SU-DHL-6 (cell line): ENCODE measurements around the gene CCNI.
"Not testable (repeated sequence)": the region's sequence is repeated elsewhere in the genome, so short reads cannot be mapped to it uniquely, and the experiment has no call there.

Source experiments
- H2AFZ ChIP-seq: fragments of 200-600 bp; sonication (generic); 2 replicates; pipeline ENCODE4 v1.6.1; 2014; ENCODE audit warnings: low read depth, mild to moderate bottlenecking, moderate library complexity, mixed read lengths, antibody characterized with exemption, low read length; ENCODE audit not compliant: severe bottlenecking
- H3F3A ChIP-seq: fragments of 200-600 bp; shearing (Covaris generic); 2 replicates; pipeline ENCODE4 v1.6.0; 2016; ENCODE audit warnings: antibody characterized with exemption, mild to moderate bottlenecking; ENCODE audit not compliant: insufficient read depth
- H3K27ac ChIP-seq: fragments of 200-600 bp; sonication (generic); 2 replicates; pipeline ENCODE4 v1.5.1; 2016; ENCODE audit warnings: low read depth, mild to moderate bottlenecking, low read length, moderate library complexity, mixed read lengths
- H3K27me3 ChIP-seq: fragments of 200-600 bp; sonication (generic), shearing (Covaris generic); 2 replicates; pipeline ENCODE4 v1.6.0; 2014; ENCODE audit warnings: mild to moderate bottlenecking, low read length
- H3K36me3 ChIP-seq: fragments of 200-600 bp; sonication (generic); 2 replicates; pipeline ENCODE4 v1.6.1; 2014; ENCODE audit warnings: mild to moderate bottlenecking, low read length, mixed read lengths
- H3K4me2 ChIP-seq: fragments of 300-600, 200-600 bp; shearing (Covaris generic), sonication (generic); 2 replicates; pipeline ENCODE4 v1.6.0; 2014; ENCODE audit warnings: low read length, low read depth, mild to moderate bottlenecking; ENCODE audit not compliant: poor library complexity, severe bottlenecking
- H3K4me3 ChIP-seq: fragments of 200-600 bp; sonication (generic); 2 replicates; pipeline ENCODE4 v1.5.1; 2014; ENCODE audit warnings: antibody characterized with exemption, low read length, mild to moderate bottlenecking, mixed read lengths; ENCODE audit not compliant: insufficient read depth, poor library complexity, severe bottlenecking
- H3K79me2 ChIP-seq: fragments of 200-600 bp; sonication (generic); 2 replicates; pipeline ENCODE4 v1.6.1; 2014; ENCODE audit warnings: mild to moderate bottlenecking, low read length, moderate library complexity; ENCODE audit not compliant: insufficient read depth
- H3K9ac ChIP-seq: fragments of 200-600 bp; sonication (generic); 2 replicates; pipeline ENCODE4 v1.7.0; 2014; ENCODE audit warnings: mild to moderate bottlenecking, low read length
- H3K9me2 ChIP-seq: fragments of 200-600 bp; sonication (generic); replicated peaks from 2 replicates; pipeline ENCODE4 v1.6.1; 2014; ENCODE audit warnings: low read length; ENCODE audit not compliant: insufficient read depth
- H3K9me3 ChIP-seq: fragments of 200-600 bp; sonication (generic); 2 replicates; pipeline ENCODE4 v1.6.1; 2014; ENCODE audit warnings: low read length, mixed read lengths; ENCODE audit not compliant: insufficient read depth
- H4K20me1 ChIP-seq: fragments of 200-600 bp; sonication (generic); 2 replicates; pipeline ENCODE4 v1.6.1; 2014; ENCODE audit warnings: low read depth, mild to moderate bottlenecking, antibody characterized with exemption, low read length, moderate library complexity, mixed read lengths
- CTCF ChIP-seq: fragments of 200-600 bp; sonication (generic); IDR thresholded peaks from one replicate; pipeline ENCODE4 v1.5.1; 2017; ENCODE audit warnings: antibody characterized with exemption, mild to moderate bottlenecking, low read length, moderate library complexity; ENCODE audit not compliant: insufficient read depth, poor library complexity, severe bottlenecking
- EZH2phosphoT487 ChIP-seq: fragments of 200-600 bp; sonication (generic), shearing (Covaris generic); conservative IDR thresholded peaks from 2 replicates; pipeline ENCODE4 v1.6.1; 2018; ENCODE audit warnings: mild to moderate bottlenecking, antibody characterized with exemption, low read length, moderate library complexity, mixed read lengths

Gene CCNI

GRCh38 chr4:77093401-77093800 lies 17.6 kb upstream of the CCNI start:
- no peaks in the 10 kb centered on the region for H3K36me3 ChIP-seq
- TF ChIP-seq CTCF (no peak), EZH2phosphoT487 (no peak)
- no peaks in the 10 kb centered on the region for H3K27me3 ChIP-seq
- no peaks in the 10 kb centered on the region for H3K9me3 ChIP-seq
- H2AFZ ChIP-seq = no peak overlapping the region
- H3K27ac ChIP-seq = no peak overlapping the region
- H3K9ac ChIP-seq = no peak overlapping the region
- H4K20me1 ChIP-seq = no peaks in the 10 kb centered on the region
- H3K4me2 ChIP-seq = no peak overlapping the region
- H3F3A ChIP-seq = no peaks in the 10 kb centered on the region
- H3K4me3 ChIP-seq = no peak overlapping the region
- H3K9me2 ChIP-seq = no peaks in the 10 kb centered on the region
- no peaks in the 10 kb centered on the region for H3K79me2 ChIP-seq

- Histone ChIP-seq H3K4me2 (no peak overlapping the region), H3K79me2 (no peaks in the 10 kb centered on the region), H3K9ac (no peak overlapping the region)
These were observed 17.2 kb upstream of the CCNI start for GRCh38 chr4:77092975-77093374.

GRCh38 chr4:77089866-77090265 lies 14.1 kb upstream of the CCNI start:
- TF ChIP-seq EZH2phosphoT487 = no peak
- TF ChIP-seq CTCF = no peak
- Histone ChIP-seq H3K4me3 (no peak overlapping the region), H3K4me2 (no peak overlapping the region), H4K20me1 (no peaks in the 10 kb centered on the region), H3K9me3 (no peaks in the 10 kb centered on the region), H3F3A (no peaks in the 10 kb centered on the region), H3K27me3 (no peaks in the 10 kb centered on the region), H3K9ac (no peak overlapping the region), H3K79me2 (no peaks in the 10 kb centered on the region), H2AFZ (no peak overlapping the region), H3K9me2 (no peaks in the 10 kb centered on the region), H3K36me3 (no peaks in the 10 kb centered on the region), H3K27ac (no peak overlapping the region)

More at GRCh38 chr4:77092975-77093374, 17.2 kb upstream of the CCNI start:
- H3K27me3 ChIP-seq = no peaks in the 10 kb centered on the region
- H3F3A ChIP-seq = no peaks in the 10 kb centered on the region
- H3K4me3 ChIP-seq = no peak overlapping the region
- no peaks in the 10 kb centered on the region for H3K36me3 ChIP-seq
- H3K9me2 ChIP-seq = no peaks in the 10 kb centered on the region
- no peak overlapping the region for H2AFZ ChIP-seq
- H3K9me3 ChIP-seq = no peaks in the 10 kb centered on the region
- TF ChIP-seq EZH2phosphoT487 (no peak), CTCF (no peak)
- no peaks in the 10 kb centered on the region for H4K20me1 ChIP-seq
- H3K27ac ChIP-seq = no peak overlapping the region

- H3K9ac ChIP-seq, H3K9me2 ChIP-seq, H3K4me2 ChIP-seq, H2AFZ ChIP-seq, H3K27ac ChIP-seq, H3K9me3 ChIP-seq, H4K20me1 ChIP-seq, H3K27me3 ChIP-seq, H3K36me3 ChIP-seq, H3K4me3 ChIP-seq, H3F3A ChIP-seq, H3K79me2 ChIP-seq: not testable (repeated sequence)
These were observed 11.2 kb upstream of the CCNI start for GRCh38 chr4:77087027-77087426.
